GM15510 (cell line): ENCODE results near the gene TBC1D1.

ENCODE experiments used
- POLR2A ChIP-seq: IDR thresholded peaks from 3 replicates; pipeline ENCODE4 v1.6.1; 2011; ENCODE audit warnings: borderline replicate concordance; ENCODE audit not compliant: insufficient read length; ENCODE audit errors: extremely low read depth

Gene TBC1D1

GRCh38 chr4:38002451-38003071 lies 111.7 kb downstream of the TBC1D1 start:
- no peak for TF ChIP-seq POLR2A

- no peak for TF ChIP-seq POLR2A
These were observed 112.2 kb downstream of the TBC1D1 start for GRCh38 chr4:38003102-38003501.

- no peak for TF ChIP-seq POLR2A
These were observed 112.7 kb downstream of the TBC1D1 start for GRCh38 chr4:38003628-38004027.

- no peak for TF ChIP-seq POLR2A
These were observed 113.2 kb downstream of the TBC1D1 start for GRCh38 chr4:38004062-38004461.

- TF ChIP-seq POLR2A = no peak
These were observed 114.0 kb downstream of the TBC1D1 start for GRCh38 chr4:38004887-38005286.

- no peak for TF ChIP-seq POLR2A
These were observed 114.8 kb downstream of the TBC1D1 start for GRCh38 chr4:38005637-38006036.

- no peak for TF ChIP-seq POLR2A
These were observed 116.8 kb downstream of the TBC1D1 start for GRCh38 chr4:38007645-38008044.

GRCh38 chr4:38008571-38009021 lies 117.7 kb downstream of the TBC1D1 start:
- no peak for TF ChIP-seq POLR2A

GRCh38 chr4:38009421-38009820 lies 118.5 kb downstream of the TBC1D1 start:
- TF ChIP-seq POLR2A = no peak

GRCh38 chr4:38009949-38010348 lies 119.1 kb downstream of the TBC1D1 start:
- no peak for TF ChIP-seq POLR2A

- TF ChIP-seq POLR2A = no peak
These were observed 120.8 kb downstream of the TBC1D1 start for GRCh38 chr4:38011511-38012162.

- TF ChIP-seq POLR2A = no peak
These were observed 122.8 kb downstream of the TBC1D1 start for GRCh38 chr4:38013461-38014366.

- no peak for TF ChIP-seq POLR2A
These were observed 123.6 kb downstream of the TBC1D1 start for GRCh38 chr4:38014421-38014852.

- TF ChIP-seq POLR2A = no peak
These were observed 125.1 kb downstream of the TBC1D1 start for GRCh38 chr4:38015886-38016515.

- no peak for TF ChIP-seq POLR2A
These were observed 125.8 kb downstream of the TBC1D1 start for GRCh38 chr4:38016698-38017097.
